OCI-LY3 (cell line): ENCODE measurements around the gene HFM1.
"Not testable (repeated sequence)": the region's sequence is repeated elsewhere in the genome, so short reads cannot be mapped to it uniquely, and the experiment has no call there.

Source experiments
- H2AFZ ChIP-seq: fragments of 200-600, 300-600 bp; shearing (Covaris generic); 2 replicates; pipeline ENCODE4 v1.6.0; 2014; ENCODE audit warnings: antibody characterized with exemption, low read depth, low read length
- H3K27ac ChIP-seq: fragments of 200-600, 300-600 bp; sonication (generic); 2 replicates; pipeline ENCODE4 v1.5.1; 2014; ENCODE audit warnings: mild to moderate bottlenecking, low read length, moderate library complexity, mixed read lengths
- H3K27me3 ChIP-seq: fragments of 200-600, 300-600 bp; sonication (generic); 2 replicates; pipeline ENCODE4 v1.6.1; 2014; ENCODE audit warnings: low read depth, low read length, mixed read lengths
- H3K36me3 ChIP-seq: fragments of 200-600, 300-600 bp; sonication (generic); replicated peaks from 2 replicates; pipeline ENCODE3; 2014; ENCODE audit warnings: low read depth, low read length, mixed read lengths
- H3K4me1 ChIP-seq: fragments of 300-600, 200-600 bp; sonication (generic); 2 replicates; pipeline ENCODE4 v1.6.1; 2014; ENCODE audit warnings: low read length, mixed read lengths
- H3K4me2 ChIP-seq: fragments of 200-600, 300-600 bp; sonication (generic); 2 replicates; pipeline ENCODE4 v1.6.1; 2014; ENCODE audit warnings: low read length, mixed read lengths
- H3K4me3 ChIP-seq: fragments of 300-600, 200-600 bp; sonication (generic); 2 replicates; pipeline ENCODE4 v1.5.1; 2014; ENCODE audit warnings: antibody characterized with exemption, mild to moderate bottlenecking, low read length, moderate library complexity
- H3K79me2 ChIP-seq: fragments of 300-600, 200-600 bp; shearing (Covaris generic); 2 replicates; pipeline ENCODE4 v1.6.1; 2014; ENCODE audit warnings: mild to moderate bottlenecking, low read length, mixed read lengths
- H3K9ac ChIP-seq: fragments of 300-600, 200-600 bp; shearing (Covaris generic); 2 replicates; pipeline ENCODE4 v1.6.0; 2014; ENCODE audit warnings: mild to moderate bottlenecking, low read length, moderate library complexity
- H3K9me3 ChIP-seq: fragments of 200-600, 300-600 bp; shearing (Covaris generic); 2 replicates; pipeline ENCODE4 v1.6.1; 2014; ENCODE audit warnings: low read length, mixed read lengths; ENCODE audit not compliant: insufficient read depth
- H4K20me1 ChIP-seq: fragments of 200-600, 300-600 bp; sonication (generic); 2 replicates; pipeline ENCODE4 v1.6.1; 2016; ENCODE audit warnings: low read length, mixed read lengths; ENCODE audit not compliant: insufficient read depth
- CTCF ChIP-seq: fragments of 200-600, 300-600 bp; sonication (generic); IDR thresholded peaks from 2 replicates; pipeline ENCODE4 v1.5.1; 2014; ENCODE audit warnings: antibody characterized with exemption, low read length, low read depth
- EZH2phosphoT487 ChIP-seq: fragments of 200-600 bp; shearing (Covaris generic); IDR thresholded peaks from 2 replicates; pipeline ENCODE4 v1.6.1; 2018; ENCODE audit warnings: antibody characterized with exemption, mixed run types, low read depth

Gene HFM1

GRCh38 chr1:91404151-91405012, at the start of gene HFM1:
TSS of gene HFM1 (minus strand) at chr1:91404837. CDS start at chr1:91401082, 3,755 bp downstream.
- Histone ChIP-seq H2AFZ (peak within 1 kb of the TSS; percentile 96), H3K27ac (peak within 1 kb of the TSS; percentile 55), H3K27me3 (no peaks in the 10 kb centered on the region), H3K9ac (peak within 1 kb of the TSS; percentile 87), H3K4me2 (peak within 1 kb of the TSS; percentile 88), H4K20me1 (no peaks in the 10 kb centered on the region), H3K4me1 (peaks cover 23% of the 10 kb centered on the region), H3K79me2 (no peaks in the 10 kb centered on the region), H3K36me3 (no peaks in the 10 kb centered on the region), H3K4me3 (peak within 1 kb of the TSS; percentile 93), H3K9me3 (no peaks in the 10 kb centered on the region)
- TF ChIP-seq CTCF = 0 out of 2 replicates have a peak, but pooled peaks have one; percentile 14
- no peak for TF ChIP-seq EZH2phosphoT487

GRCh38 chr1:91454136-91454535, 49.5 kb upstream of the HFM1 start:
- Histone ChIP-seq H3K27me3 (no peaks in the 10 kb centered on the region), H3K4me3 (no peak overlapping the region)

GRCh38 chr1:91450260-91450659, 45.6 kb upstream of the HFM1 start:
- no peak overlapping the region for H3K4me2 ChIP-seq
- H3K27me3 ChIP-seq = no peaks in the 10 kb centered on the region
- no peak overlapping the region for H3K4me3 ChIP-seq
- no peaks in the 10 kb centered on the region for H3K79me2 ChIP-seq
- no peak for TF ChIP-seq CTCF
- no peak for TF ChIP-seq EZH2phosphoT487
- H3K36me3 ChIP-seq = no peaks in the 10 kb centered on the region
- H3K9me3 ChIP-seq = no peaks in the 10 kb centered on the region
- H3K27ac ChIP-seq = no peak overlapping the region
- no peak overlapping the region for H2AFZ ChIP-seq
- H3K4me1 ChIP-seq = no peaks in the 10 kb centered on the region
- H4K20me1 ChIP-seq = no peaks in the 10 kb centered on the region
- no peak overlapping the region for H3K9ac ChIP-seq

More at GRCh38 chr1:91454136-91454535, 49.5 kb upstream of the HFM1 start:
- no peak overlapping the region for H2AFZ ChIP-seq
- H3K27ac ChIP-seq = no peak overlapping the region
- H3K9me3 ChIP-seq = no peaks in the 10 kb centered on the region
- no peaks in the 10 kb centered on the region for H3K79me2 ChIP-seq
- H3K36me3 ChIP-seq = no peaks in the 10 kb centered on the region
- H4K20me1 ChIP-seq = no peaks in the 10 kb centered on the region
- H3K4me2 ChIP-seq = no peak overlapping the region
- no peak overlapping the region for H3K9ac ChIP-seq
- no peak for TF ChIP-seq CTCF
- no peak for TF ChIP-seq EZH2phosphoT487
- no peaks in the 10 kb centered on the region for H3K4me1 ChIP-seq

- not testable (repeated sequence) for H3K4me3 ChIP-seq, H3K27me3 ChIP-seq, H2AFZ ChIP-seq, H3K9ac ChIP-seq, H3K36me3 ChIP-seq, H3K4me2 ChIP-seq, H3K9me3 ChIP-seq, H3K79me2 ChIP-seq, H4K20me1 ChIP-seq, H3K4me1 ChIP-seq, H3K27ac ChIP-seq
Observed at GRCh38 chr1:91447782-91448181, 43.1 kb upstream of the HFM1 start.

GRCh38 chr1:91441980-91442379, 37.3 kb upstream of the HFM1 start:
- not testable (repeated sequence) for H4K20me1 ChIP-seq, H3K9me3 ChIP-seq, H3K79me2 ChIP-seq, H3K27me3 ChIP-seq, H3K4me3 ChIP-seq, H3K4me2 ChIP-seq, H3K9ac ChIP-seq, H3K36me3 ChIP-seq, H3K4me1 ChIP-seq, H3K27ac ChIP-seq, H2AFZ ChIP-seq
